ENCODE results near the gene FYN.
A peak's percentile ranks its signal among the peaks of the same experiment; 100 is the strongest.

- TF ChIP-seq IRF2 (CRISPR knock-in tag; IDR thresholded peaks at IDR 0.05), result peak; percentile 62; the same call in 1 of the 2 replicates
- TF ChIP-seq POLR2A (IDR thresholded peaks at IDR 0.05; ENCODE audit: insufficient read depth in 1 of 2, low read depth in 2 of 2, low read length in 2 of 2), result no peak
- TF ChIP-seq CREB1 (IDR thresholded peaks at IDR 0.05), result no peak
- no peak for TF ChIP-seq CREB1 (CRISPR knock-in tag; IDR thresholded peaks at IDR 0.05)
Measured at GRCh38 chr6:111642463-111643158, 230.6 kb downstream of the FYN start.

Data from HepG2 (cell line).